ENCODE data around the gene SLC35F1. TPM values are rescaled to one million over a fixed set of nuclear protein-coding genes. Genes with fewer than 3 reads are reported as not detected.

The SLC35F1 gene
- total RNA-seq, 1 donor from 2014 or later: 112 TPM

Other genes starting within 250 kb of the SLC35F1 start
- gene NUS1, start 231.8 kb upstream of the SLC35F1 start, total RNA-seq: 37.7 TPM